Motor neuron (in vitro differentiated cells): ENCODE measurements around the gene C2CD3. TPM values are rescaled to one million over a fixed set of nuclear protein-coding genes. Genes with fewer than 3 reads are reported as not detected.

Source experiments
- ATAC-seq, 8 experiments: fragments of 200-7000 bp; cut with Tn5 transposase; replicated peaks in 6 of 8; 2 replicates each; pipeline ENCODE4 v1.8.0; 2021; ENCODE audit warnings: mild to moderate bottlenecking in 8 of 8, moderate library complexity in 8 of 8
- H3K27ac ChIP-seq, 2 donors: fragments of 250-450 bp; sonication (Bioruptor Pico); 2 replicates each; pipeline ENCODE4 v1.9.0; 2021; ENCODE audit warnings: antibody characterized with exemption in 2 of 2, mild to moderate bottlenecking in 2 of 2, moderate library complexity in 1 of 2
- H3K4me1 ChIP-seq, 2 donors: fragments of 250-450 bp; sonication (Bioruptor Pico); replicated peaks in 1 of 2; 2 replicates each; pipeline ENCODE4 v1.6.1; 2021; ENCODE audit warnings: antibody characterized with exemption in 2 of 2, mild to moderate bottlenecking in 2 of 2, moderate library complexity in 1 of 2
- H3K4me3 ChIP-seq, 5 donors: fragments of 250-450 bp; sonication (Bioruptor Pico); 2 replicates each; pipeline ENCODE4 v1.9.0; 2021; ENCODE audit warnings: antibody characterized with exemption in 5 of 5, mild to moderate bottlenecking in 5 of 5, moderate library complexity in 4 of 5
- WGBS, 10 experiments: fragments of 450-650 bp; shearing (Covaris generic); methylation state at CpG; one replicate each; pipeline ENCODE4 v1.0.0; 2022; 5-methylcytosine and 5-hydroxymethylcytosine counted together
- in situ Hi-C, 9 experiments: fragments of 400-800 bp; cut with MboI; loops; one replicate each; pipeline ENCODE4 v1.15.0; 2021; ENCODE audit warnings: low sequenced_read_pairs in 9 of 9, low pct_unique_long_range_greater_than_20kb in 2 of 9; ENCODE audit not compliant: unreplicated experiment in 9 of 9
- total RNA-seq, 8 experiments: library from RNA; unstranded; fragments of 300-600 nt; gene quantifications; 2 replicates each; pipeline versions ENCODE4 v1.2.3 to v1.2.4, GENCODE V29; 2022

The C2CD3 gene
- total RNA-seq, 8 experiments from 2014 or later: 8.0 to 26.3 (median 15.2) TPM

GRCh38 chr11:74179234-74180052 lies 8.6 kb upstream of the C2CD3 start:
- no peaks in the 10 kb centered on the region for H3K4me1 ChIP-seq
- peak in 2 of 8 experiments; percentile 59 to 67 for ATAC-seq
- no peak overlapping the region for H3K27ac ChIP-seq
- in situ Hi-C loops: no loop called here
- 87 to 100% (median 94%) methylated on average over 2 to 7 of the region's 7 CpGs; no CpG with 5 or more reads in 1 of the 10 experiments for WGBS, 10 experiments
- no peak overlapping the region for H3K4me3 ChIP-seq

GRCh38 chr11:74175920-74176319 lies 5.1 kb upstream of the C2CD3 start:
- Histone ChIP-seq H3K4me1 (peaks cover 4 to 8% of the 10 kb centered on the region in 2 donors), H3K27ac (no peak overlapping the region), H3K4me3 (no peak overlapping the region)
- in situ Hi-C loops: no loop called here
- WGBS, 10 experiments: 73 to 100% (median 88%) methylated on average over 1 of the region's 1 CpG; no CpG with 5 or more reads in 3 of the 10 experiments
- no peak for ATAC-seq

DNA sequence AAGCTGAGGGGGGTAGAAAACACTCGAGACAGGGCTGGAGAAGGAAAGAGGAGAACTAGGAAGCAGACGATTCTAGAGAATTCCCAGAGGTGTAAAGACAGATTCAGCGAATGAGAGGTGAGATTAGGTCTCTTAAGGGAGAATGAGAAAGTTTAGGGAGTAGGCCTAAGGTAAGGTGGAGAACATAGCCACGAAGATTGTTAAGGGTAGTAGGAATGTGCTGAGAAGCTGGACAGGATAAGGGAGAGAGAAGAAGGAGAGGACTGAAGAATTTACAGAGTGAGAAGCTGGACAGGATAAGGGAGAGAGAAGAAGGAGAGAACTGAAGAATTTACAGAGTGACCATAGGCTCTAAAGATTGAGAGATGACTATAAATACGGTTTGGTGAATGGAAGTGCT lies 1.2 kb upstream of the C2CD3 start:
- in situ Hi-C loops: no loop called here
- Histone ChIP-seq H3K4me1 (peaks cover 6 to 18% of the 10 kb centered on the region in 2 donors), H3K27ac (no peak overlapping the region), H3K4me3 (peak overlapping the region; percentile 51 to 86 (median 59))
- ATAC-seq: no peak
- WGBS, 10 experiments: 0 to 24% (median 8%) methylated on average over 2 to 5 of the region's 5 CpGs

DNA sequence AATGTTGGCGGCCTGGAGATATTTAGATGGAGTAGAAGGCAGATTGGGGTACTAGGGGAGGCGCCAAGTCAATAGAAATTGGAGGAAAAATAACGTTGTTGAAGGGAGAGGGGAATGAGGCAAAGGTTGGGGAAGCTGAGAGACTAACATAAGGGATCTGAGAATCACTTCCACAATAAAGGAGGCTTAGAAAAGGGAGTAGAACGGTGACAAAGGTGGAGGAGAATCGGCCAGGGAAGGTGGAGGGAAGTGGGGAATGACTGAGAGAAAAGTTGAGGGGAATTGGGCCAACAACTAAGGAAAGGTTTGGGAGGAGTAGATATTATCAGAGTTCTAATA lies 797 bp upstream of the C2CD3 start:
- 0 to 9% (median 0%) methylated on average over 1 to 5 of the region's 5 CpGs; no CpG with 5 or more reads in 1 of the 10 experiments for WGBS, 10 experiments

GRCh38 chr11:74169738-74170458 lies 904 bp downstream of the C2CD3 start:
- Histone ChIP-seq H3K27ac (peak overlapping the region in 1 of 2 donors; percentile 11), H3K4me3 (peak overlapping the region; percentile 49 to 86 (median 55)), H3K4me1 (peaks cover 6 to 18% of the 10 kb centered on the region in 2 donors)
- in situ Hi-C loops: no loop called here
- ATAC-seq: no peak
- WGBS, 10 experiments: 0 to 16% (median 3%) methylated on average over 4 to 8 of the region's 9 CpGs

More for the DNA sequence above, 797 bp upstream of the C2CD3 start:
- ATAC-seq: no peak
- peak overlapping the region; percentile 51 to 86 (median 59) for H3K4me3 ChIP-seq
- peak overlapping the region; percentile 43 to 77 for H3K27ac ChIP-seq
- H3K4me1 ChIP-seq: peaks cover 6 to 18% of the 10 kb centered on the region in 2 donors
- in situ Hi-C loops: no loop called here

DNA sequence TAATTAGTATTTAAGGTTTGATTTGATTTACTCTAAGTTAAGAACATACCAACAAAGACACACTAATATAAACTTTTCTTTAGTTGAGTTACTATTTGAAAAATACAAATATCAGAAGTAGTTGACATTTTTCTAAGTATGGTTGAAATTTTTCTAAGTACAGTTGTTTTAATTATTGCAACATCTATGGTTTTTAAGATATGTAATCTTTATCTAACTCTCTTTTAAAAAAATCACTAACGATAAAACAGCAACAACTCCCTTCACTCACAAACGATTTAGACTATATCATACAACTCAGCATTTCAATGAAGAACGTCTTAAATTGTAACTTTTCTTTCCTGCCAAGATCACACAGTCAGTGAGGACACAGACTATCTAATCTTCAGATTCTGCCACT lies 2.0 kb downstream of the C2CD3 start:
- H3K27ac ChIP-seq: no peak overlapping the region
- in situ Hi-C loops: no loop called here

DNA sequence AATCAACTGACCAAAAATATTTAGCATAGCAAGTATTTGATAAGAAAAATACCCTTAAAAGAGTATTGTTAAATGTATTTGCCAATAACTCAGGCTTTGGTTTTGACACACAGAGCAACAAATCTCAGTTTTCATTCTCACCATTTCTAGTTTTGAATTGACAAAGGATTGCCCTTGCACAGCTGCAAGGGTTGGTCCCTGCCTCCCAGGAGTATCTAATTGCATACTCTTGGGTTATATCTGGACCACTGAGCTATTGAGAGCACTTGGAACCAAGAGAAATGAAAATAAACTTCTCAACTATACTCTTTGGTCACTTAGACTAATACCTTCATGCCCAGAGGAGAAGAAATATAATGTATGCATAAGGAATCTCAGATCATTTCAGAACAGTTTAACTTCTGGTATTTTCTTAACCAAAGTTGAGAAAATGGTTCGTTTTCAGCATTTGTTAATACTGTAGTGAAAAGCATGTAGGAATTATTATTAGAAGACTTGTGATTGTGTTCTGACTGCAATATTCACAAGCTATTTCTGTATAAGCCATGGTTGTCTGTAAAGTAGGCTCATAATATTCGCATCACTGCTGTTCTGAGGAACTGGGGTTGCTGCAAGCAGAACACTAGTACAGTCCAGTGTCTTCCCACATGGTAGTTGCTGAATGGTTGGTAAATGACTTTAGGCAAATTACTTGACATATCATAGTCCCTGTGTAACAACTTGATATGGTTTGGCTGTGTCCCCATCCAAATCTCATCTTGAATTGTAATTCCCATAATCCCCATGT lies 7.9 kb downstream of the C2CD3 start:
- Histone ChIP-seq H3K27ac (no peak overlapping the region), H3K4me1 (no peaks in the 10 kb centered on the region), H3K4me3 (no peak overlapping the region)
- in situ Hi-C loops: no loop called here
- 60 to 100% (median 100%) methylated on average over 1 to 2 of the region's 2 CpGs; no CpG with 5 or more reads in 3 of the 10 experiments for WGBS, 10 experiments
- peak in 3 of 8 experiments; percentile 29 to 31 (median 30) for ATAC-seq

More for the DNA sequence above, 2.0 kb downstream of the C2CD3 start:
- peaks cover 6 to 18% of the 10 kb centered on the region in 2 donors for H3K4me1 ChIP-seq
- ATAC-seq: no peak
- WGBS, 10 experiments: 39 to 100% (median 70%) methylated on average over 1 to 3 of the region's 3 CpGs
- H3K4me3 ChIP-seq: no peak overlapping the region

DNA sequence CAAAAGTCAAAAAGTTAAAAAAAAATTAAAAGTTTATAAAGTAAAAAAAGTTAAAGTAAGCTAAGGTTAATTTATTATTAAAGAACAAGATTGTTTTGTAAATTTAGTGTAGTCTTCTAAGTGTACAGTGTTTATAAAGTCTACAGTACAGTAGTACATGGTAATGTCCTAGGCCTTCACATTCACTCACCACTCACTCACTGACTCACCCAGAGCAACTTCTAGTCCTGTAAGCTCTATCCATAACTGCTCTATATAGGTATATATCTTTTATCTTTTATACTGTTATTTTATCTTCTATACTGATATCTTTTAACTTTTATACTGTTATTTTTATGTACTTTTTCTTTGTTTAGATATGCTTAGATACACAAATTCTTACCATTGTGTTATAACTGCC lies 11.2 kb downstream of the C2CD3 start:
- in situ Hi-C loops: no loop called here
- H3K4me3 ChIP-seq: no peak overlapping the region
- no peak for ATAC-seq

GRCh38 chr11:74157169-74157568 lies 13.6 kb downstream of the C2CD3 start:
- Histone ChIP-seq H3K27ac (no peak overlapping the region), H3K4me3 (no peak overlapping the region), H3K4me1 (no peaks in the 10 kb centered on the region)
- in situ Hi-C loops: no loop called here
- 0 to 100% (median 46%) methylated on average over 1 of the region's 1 CpG; no CpG with 5 or more reads in 2 of the 10 experiments for WGBS, 10 experiments
- ATAC-seq: peak in 3 of 8 experiments; percentile 36 to 87 (median 57)

More for the DNA sequence above, 11.2 kb downstream of the C2CD3 start:
- no peak overlapping the region for H3K27ac ChIP-seq
- H3K4me1 ChIP-seq: no peaks in the 10 kb centered on the region

DNA sequence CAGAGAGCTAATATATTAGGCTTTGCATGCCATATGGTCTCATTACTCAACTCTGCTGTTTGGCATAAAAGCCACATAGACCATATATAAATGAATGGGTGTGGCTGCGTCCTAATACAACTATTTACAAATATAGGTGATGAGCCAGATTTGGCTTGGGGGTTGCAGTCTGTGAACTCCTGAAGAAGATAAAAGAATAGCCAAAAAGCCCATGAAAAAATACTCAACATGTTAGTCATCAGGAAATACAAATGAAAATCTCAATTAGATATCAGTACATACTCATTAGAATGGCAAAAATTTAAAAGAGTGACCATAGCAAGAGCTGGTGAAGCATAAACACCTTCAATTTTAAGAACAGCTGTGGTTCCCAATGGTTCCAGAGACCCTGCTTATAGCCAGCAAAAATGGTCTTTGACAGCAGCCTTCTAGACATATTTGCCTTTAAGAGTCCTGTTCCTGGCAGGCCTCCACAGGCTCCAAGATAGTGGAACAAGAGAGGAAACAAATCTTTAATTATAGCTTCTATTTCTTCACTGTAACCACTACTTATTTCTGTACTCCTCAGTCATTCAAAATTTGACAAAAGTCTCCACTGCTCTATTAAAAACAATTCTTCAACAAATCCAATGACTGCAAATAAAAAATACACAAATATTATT lies 16.1 kb downstream of the C2CD3 start:
- ATAC-seq: peak in 1 of 8 experiments; percentile 29
- Histone ChIP-seq H3K4me1 (no peaks in the 10 kb centered on the region), H3K27ac (no peak overlapping the region), H3K4me3 (no peak overlapping the region)
- in situ Hi-C loops: no loop called here
- 0 to 100% (median 89%) methylated on average over 1 of the region's 1 CpG; no CpG with 5 or more reads in 3 of the 10 experiments for WGBS, 10 experiments

DNA sequence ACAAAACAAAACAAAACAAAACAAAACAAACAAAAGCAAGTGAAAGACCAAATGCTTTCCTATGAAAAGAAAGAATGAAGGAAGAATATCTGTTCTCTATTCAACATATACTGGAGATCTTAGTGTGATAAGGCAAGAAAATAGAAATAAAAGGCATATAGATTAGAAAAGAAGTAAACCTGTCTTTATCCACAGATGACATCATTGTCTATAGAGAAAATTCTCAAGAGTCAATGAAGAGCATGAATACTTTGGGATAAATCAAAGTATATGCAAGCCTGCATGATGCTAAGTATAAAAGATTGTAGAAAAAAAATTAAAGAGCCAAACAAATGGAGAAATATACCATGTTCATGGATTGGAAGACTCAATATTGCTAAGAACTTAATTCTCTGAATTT lies 17.6 kb downstream of the C2CD3 start:
- Histone ChIP-seq H3K27ac (no peak overlapping the region), H3K4me3 (no peak overlapping the region), H3K4me1 (no peaks in the 10 kb centered on the region)
- in situ Hi-C loops: no loop called here
- ATAC-seq: no peak

GRCh38 chr11:74147199-74147929 lies 23.4 kb downstream of the C2CD3 start:
- H3K4me3 ChIP-seq: no peak overlapping the region
- ATAC-seq: no peak
- 80 to 100% (median 100%) methylated on average over 1 to 5 of the region's 5 CpGs; no CpG with 5 or more reads in 1 of the 10 experiments for WGBS, 10 experiments
- no peak overlapping the region for H3K27ac ChIP-seq
- in situ Hi-C loops: no loop called here
- no peaks in the 10 kb centered on the region for H3K4me1 ChIP-seq
